GM19467 (cell line): ENCODE measurements around the gene LY9.

Experiments used
- ATAC-seq: cut with Tn5 transposase; IDR thresholded peaks from one replicate; pipeline ENCODE4 v1.9.1; 2021; ENCODE audit warnings: mild to moderate bottlenecking, moderate library complexity; ENCODE audit not compliant: unreplicated experiment

Gene LY9

DNA sequence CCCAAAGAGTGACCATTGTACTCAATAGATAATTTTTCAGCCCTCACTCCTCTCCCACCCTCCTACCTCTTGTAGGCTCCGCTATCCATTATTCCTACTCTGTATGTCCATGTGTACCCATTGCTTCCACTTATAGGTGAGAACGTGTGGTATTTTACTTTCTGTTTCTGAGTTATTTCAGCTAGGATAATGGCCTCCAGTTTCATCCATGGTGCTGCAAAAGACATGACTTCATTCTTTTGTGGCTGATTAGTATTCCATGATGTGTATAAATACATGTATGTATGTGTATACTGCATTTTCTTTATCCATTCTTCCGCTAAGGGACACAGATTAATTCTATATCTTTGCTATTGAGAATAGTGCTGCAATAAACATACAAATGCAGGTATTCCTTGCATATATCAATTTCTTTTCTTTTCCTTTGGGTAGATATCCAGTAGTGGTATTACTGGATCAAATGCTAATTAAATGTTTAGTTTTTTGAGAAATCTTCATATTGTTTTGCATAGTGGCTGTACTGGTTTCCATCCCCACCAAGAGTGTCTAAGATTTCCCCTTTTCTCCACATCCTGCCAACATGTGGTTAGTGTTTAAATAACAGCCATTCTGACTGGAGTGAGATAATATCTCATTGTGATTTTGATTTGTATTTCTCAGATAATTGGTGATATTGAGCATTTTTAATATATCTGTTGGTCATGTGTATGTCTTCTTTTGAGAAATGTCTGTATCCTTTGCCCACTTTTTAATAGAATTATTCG lies 4.9 kb downstream of the LY9 start:
- no peak for ATAC-seq

DNA sequence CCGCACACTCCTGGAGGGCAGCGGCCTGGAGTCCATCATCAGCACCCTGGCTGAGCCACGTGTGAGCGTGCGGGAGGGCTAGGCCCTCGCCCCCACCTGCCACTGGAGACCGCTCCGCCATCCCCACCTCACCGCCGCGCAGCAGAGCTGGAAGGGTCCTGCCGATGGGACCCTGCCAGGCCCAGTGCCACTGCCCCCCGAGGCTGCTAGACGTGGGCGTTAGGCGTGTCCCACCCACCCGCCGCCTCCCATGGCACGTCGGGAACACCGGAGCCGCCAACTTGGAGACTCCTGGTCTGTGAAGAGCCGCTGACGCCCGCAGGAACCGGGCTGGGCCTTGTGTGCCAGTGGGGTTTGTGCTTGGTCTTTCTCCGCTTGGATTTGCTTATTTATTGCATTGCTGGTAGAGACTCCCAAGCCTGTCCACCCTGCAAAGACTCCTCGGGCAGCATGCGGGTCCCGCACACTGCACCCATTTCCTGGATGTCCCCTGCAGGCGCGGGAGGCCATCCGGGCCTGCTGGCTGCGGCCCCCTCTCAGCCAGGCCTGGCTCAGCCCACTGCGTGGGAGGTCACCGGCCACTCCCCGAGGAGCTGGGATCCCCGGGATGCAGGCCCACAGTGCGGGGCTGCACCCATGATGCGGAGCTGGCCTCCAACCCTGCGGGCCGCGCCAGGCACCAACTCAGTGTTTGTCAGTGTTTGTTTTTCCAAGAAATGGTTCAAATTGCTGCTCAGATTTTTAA lies 6.0 kb downstream of the LY9 start:
- no peak for ATAC-seq

GRCh38 chr1:160806109-160806665 lies 10.2 kb downstream of the LY9 start:
- no peak for ATAC-seq

DNA sequence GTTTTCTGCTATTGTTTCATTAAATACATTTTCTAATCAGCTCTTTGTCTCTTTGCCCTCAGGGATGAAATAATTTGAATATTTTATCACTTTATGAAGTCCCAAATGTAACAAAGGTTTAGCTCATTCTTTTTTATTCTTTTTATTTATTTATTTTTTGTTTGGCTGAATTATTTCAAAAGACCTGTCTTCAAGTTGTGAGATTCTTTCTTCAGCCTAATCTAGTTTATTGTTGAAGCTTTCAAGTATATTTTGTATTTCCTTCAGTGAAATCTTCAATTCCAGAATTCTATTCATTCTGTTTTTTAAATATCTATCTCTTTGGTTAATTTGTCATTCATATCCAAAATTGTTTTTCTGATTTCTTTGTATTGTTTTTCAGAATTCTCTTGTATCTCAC lies 10.8 kb downstream of the LY9 start:
- no peak for ATAC-seq

- no peak for ATAC-seq
Observed at GRCh38 chr1:160807247-160807646, 11.3 kb downstream of the LY9 start.

DNA sequence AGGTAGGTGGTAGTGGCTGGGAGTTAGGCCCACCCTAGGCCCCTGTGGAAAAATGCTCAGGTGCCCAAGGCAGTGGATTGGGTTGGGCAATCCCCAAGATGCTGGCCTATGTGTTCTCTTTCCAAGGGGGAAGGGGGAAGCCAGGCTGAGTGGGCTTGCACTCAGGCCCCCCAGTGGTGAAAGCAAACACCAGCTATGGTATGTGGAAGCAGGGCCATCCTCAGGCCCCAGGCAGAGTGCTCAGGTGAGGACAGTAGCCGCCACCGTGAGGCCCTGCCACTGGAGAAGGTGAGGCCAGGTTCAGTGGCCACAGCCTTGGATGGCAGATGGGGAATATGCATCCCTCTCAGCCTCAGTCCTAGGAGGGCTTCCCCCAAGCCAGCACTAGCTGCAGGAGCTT lies 11.8 kb downstream of the LY9 start:
- no peak for ATAC-seq

GRCh38 chr1:160808289-160808688 lies 12.3 kb downstream of the LY9 start:
- no peak for ATAC-seq

GRCh38 chr1:160810486-160810885 lies 14.5 kb downstream of the LY9 start:
- ATAC-seq: no peak

DNA sequence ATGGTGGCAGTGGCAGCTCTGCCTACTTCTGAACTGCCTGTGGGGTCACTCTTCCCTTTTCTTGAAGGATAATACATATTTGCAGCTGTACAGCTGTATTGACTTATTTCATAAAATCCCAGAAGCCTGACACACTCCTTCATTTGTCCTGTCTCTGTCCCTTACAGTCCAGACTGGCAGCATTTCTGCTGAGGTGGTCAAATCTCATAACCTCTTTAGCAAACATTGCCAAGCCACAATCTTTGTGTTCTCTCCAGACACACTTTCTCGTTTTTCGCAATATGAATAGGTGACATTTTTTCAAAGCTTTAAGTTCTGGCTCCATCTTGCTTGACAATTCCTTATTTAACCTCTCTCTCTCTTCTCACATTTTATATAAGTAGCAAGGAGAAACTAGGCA lies 15.2 kb downstream of the LY9 start:
- no peak for ATAC-seq

DNA sequence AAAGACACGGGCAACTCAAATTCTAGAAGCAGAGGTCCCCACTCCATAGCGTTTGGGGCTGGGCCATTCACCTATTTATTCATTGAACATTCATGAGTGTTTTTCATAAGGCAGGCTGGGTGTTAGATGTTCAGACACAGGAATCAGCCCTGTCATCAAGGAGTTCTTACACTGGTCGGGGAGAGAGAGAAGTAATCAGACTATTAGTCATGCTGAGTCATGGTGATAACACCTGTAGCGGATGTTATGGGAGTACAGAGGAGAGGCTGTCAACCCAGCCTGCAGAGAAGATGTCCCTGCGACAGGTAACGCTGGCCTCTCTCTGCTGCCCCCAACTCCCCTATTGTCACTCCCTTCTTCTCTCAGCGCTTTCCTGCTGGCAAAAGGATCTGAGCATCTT lies 17.2 kb downstream of the LY9 start:
- ATAC-seq: no peak

DNA sequence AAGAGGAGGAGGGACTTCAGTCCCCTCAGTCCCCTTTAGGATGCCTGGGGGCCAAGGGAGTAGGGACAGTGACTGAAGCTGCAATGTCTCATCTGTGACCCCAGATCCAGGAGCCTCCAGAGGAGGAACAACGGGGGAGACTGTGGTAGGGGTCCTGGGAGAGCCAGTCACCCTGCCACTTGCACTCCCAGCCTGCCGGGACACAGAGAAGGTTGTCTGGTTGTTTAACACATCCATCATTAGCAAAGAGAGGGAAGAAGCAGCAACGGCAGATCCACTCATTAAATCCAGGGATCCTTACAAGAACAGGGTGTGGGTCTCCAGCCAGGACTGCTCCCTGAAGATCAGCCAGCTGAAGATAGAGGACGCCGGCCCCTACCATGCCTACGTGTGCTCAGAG lies 18.3 kb downstream of the LY9 start:
- no peak for ATAC-seq

GRCh38 chr1:160814856-160815255 lies 18.9 kb downstream of the LY9 start:
- no peak for ATAC-seq

DNA sequence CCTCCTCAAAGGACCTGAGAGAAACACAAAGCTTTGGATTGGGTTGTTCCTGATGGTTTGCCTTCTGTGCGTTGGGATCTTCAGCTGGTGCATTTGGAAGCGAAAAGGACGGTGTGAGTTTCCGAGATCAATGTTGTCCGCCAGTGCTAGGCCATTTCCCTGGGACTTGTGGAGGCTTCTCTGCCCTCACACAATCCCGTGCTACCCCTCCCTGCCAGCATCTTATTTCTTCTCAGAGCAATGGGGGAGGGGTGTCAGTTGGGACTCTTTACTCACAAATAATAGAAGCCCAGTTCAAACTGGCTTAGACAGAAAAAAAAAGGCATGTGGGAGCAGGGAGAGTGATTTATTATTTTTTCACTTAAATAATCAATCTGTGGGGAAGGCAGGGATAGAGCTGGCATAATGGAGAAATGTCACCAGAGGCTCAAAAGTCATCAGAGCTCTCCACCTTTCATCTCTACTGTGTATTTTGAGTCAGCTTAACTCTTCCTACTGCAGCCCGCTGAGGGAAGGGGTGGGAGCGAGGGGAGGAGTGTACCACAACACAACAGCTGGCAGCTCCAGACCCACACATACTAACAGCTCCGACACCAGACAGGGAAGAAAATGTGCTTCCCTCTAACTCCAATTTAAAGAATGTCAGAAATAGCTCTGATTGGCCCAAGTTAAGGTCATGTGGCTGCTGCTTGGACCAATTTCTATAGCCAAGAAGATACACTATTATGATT lies 22.4 kb downstream of the LY9 start:
- ATAC-seq: no peak

GRCh38 chr1:160819186-160819585 lies 23.2 kb downstream of the LY9 start:
- ATAC-seq: no peak

- ATAC-seq: no peak
Observed at GRCh38 chr1:160821627-160822026, 25.7 kb downstream of the LY9 start.

DNA sequence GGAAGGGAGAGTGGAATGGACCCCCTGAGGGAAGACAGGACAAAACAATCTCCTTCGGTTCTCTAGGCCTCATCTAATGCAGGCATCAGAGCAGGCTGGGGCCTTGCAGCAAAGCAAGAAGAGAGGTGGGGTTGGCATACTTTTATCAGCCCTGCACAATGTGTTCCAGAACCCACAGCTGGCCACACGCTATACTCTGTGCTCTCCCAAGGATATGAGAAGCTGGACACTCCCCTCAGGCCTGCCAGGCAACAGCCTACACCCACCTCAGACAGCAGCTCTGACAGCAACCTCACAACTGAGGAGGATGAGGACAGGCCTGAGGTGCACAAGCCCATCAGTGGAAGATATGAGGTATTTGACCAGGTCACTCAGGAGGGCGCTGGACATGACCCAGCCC lies 27.3 kb downstream of the LY9 start:
- ATAC-seq: no peak

DNA sequence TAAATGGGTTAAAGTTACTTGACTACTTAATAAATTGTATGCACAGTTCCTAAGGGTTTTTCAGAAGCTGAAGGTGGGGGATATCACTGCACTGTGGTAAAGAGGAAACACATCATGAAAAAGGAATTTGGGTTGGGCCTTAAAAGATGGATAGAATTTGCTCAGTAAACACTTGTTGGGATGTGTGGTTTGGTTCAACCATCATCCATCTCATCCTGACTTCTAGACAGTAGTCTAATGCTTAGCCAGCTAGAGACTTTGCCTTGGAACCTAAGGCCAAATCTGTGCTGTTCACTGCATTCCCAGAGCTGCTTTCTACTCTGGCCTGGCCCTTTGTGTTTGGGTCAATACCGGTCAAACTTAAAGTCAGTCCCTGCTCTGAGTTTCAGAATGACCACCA lies 30.6 kb downstream of the LY9 start:
- ATAC-seq: no peak

DNA sequence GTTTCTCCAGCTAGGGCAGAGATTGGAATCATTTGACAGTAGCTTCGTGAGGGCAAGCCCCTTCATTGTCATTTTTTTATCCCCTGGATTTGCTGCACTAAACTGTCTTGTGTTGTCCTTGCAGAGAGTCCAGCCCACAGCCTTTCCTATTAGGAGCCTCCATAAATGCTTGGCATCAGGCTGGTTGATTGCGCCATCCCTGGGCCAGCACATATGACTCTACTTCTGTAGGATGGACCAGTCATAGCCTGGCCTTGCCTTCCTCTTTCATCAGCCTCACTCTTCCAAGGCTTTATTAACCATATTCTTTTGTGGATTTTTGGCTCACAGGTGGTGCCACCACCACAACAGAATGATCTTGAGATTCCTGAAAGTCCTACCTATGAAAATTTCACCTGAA lies 31.4 kb downstream of the LY9 start:
- ATAC-seq: no peak

DNA sequence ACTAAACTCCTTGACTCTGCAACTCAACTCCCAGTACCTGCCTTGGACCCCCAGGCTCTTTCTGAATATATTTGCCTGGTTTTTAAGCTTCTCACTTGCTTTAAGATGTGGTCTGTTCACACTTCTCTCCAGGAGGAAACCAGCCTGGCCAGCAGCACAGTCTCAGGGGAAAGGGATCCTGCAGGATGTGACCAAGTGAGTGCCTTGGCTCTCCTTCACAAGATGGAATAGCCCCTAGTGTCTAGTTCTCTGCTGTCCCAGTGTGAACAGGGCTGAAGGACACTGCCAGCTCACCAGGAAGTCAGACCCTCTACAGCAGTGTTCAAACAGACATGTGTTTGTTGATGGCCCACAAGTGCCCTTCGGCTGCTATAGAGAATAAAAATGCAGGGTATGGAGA lies 33.8 kb downstream of the LY9 start:
- ATAC-seq: no peak

DNA sequence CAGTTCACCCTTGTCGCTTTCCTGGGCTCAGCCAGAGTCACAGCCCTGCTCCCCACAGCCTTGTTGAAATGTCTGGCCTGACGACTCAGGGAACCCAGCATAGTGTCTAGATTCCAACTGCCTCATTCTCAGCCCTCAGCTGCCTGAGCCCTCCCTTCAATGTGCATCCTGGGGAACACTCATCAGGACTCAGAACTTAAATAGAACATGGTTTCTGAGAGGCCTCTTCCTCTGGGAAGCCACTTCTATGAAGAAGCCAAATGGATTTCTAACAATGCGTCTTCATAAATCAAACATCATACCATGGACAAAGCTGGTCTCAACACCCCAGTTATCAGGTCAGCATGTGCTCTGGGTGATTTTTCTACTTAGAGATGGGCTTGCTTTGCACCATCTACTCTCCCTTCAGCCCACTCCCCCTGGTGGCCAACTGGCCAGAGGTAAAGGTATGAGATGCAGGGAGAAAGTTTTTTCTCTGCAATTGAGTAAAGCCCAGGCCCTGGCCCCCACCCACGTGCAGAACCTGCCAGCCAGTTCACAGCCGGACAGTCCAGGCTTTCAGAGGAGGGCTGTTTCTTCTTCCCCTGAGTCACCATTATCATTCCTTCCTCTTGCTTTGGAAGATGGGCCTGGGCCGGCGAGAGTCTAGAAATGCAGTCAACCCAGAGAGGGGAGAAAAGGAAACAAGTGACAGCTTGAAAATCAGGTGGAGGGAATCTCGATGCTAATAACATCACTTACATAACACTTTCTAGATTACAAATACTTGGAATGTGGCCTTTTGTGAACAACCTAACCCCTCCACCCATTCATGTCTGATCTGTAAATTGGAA lies 34.6 kb downstream of the LY9 start:
- ATAC-seq: no peak
